Forelimb muscle (tissue), 1 donor: ENCODE results near the gene TSPAN15. TPM values are rescaled to one million over a fixed set of nuclear protein-coding genes. Genes with fewer than 3 reads are reported as not detected.

Experiments
- DNase-seq: peaks from one replicate; pipeline ENCODE4 v3.0.0-alpha.2; 2013; ENCODE audit warnings: low read depth
- polyA plus RNA-seq: library from polyadenylated mRNA; unstranded; fragments of 120-200 nt; gene quantifications from one replicate; pipeline ENCODE4 v1.2.1, GENCODE V29; 2013; ENCODE audit not compliant: insufficient read length

TSPAN15 gene
- polyA plus RNA-seq, 1 donor: 69.5 TPM

- no peak for DNase-seq
Observed at GRCh38 chr10:69466158-69466490, 14.9 kb downstream of the TSPAN15 start.

GRCh38 chr10:69466689-69467088 is 15.4 kb downstream of the TSPAN15 start:
- DNase-seq: no peak

- DNase-seq: no peak
Observed at GRCh38 chr10:69467928-69468750, 16.9 kb downstream of the TSPAN15 start.

GRCh38 chr10:69468751-69469089 is 17.5 kb downstream of the TSPAN15 start:
- DNase-seq: no peak

GRCh38 chr10:69469976-69470375 is 18.7 kb downstream of the TSPAN15 start:
- DNase-seq: no peak

GRCh38 chr10:69470463-69471384 is 19.5 kb downstream of the TSPAN15 start:
- DNase-seq: no peak

- no peak for DNase-seq
Observed at GRCh38 chr10:69472142-69472541, 20.9 kb downstream of the TSPAN15 start.

- no peak for DNase-seq
Observed at GRCh38 chr10:69472544-69472943, 21.3 kb downstream of the TSPAN15 start.

GRCh38 chr10:69473304-69473990 is 22.2 kb downstream of the TSPAN15 start:
- DNase-seq: no peak

- no peak for DNase-seq
Observed at GRCh38 chr10:69474742-69475432, 23.6 kb downstream of the TSPAN15 start.

- DNase-seq: no peak
Observed at GRCh38 chr10:69475433-69475830, 24.2 kb downstream of the TSPAN15 start.

GRCh38 chr10:69477968-69478597 is 26.8 kb downstream of the TSPAN15 start:
- no peak for DNase-seq

- DNase-seq: no peak
Observed at GRCh38 chr10:69479240-69480067, 28.2 kb downstream of the TSPAN15 start.

- no peak for DNase-seq
Observed at GRCh38 chr10:69480068-69480412, 28.8 kb downstream of the TSPAN15 start.

- DNase-seq: no peak
Observed at GRCh38 chr10:69481305-69481704, 30.0 kb downstream of the TSPAN15 start.

GRCh38 chr10:69481811-69482524 is 30.7 kb downstream of the TSPAN15 start:
- no peak for DNase-seq

GRCh38 chr10:69483963-69484362 is 32.7 kb downstream of the TSPAN15 start:
- DNase-seq: no peak

GRCh38 chr10:69484736-69485135 is 33.5 kb downstream of the TSPAN15 start:
- DNase-seq: no peak

GRCh38 chr10:69486922-69487730 is 35.9 kb downstream of the TSPAN15 start:
- DNase-seq: no peak
